PFSK-1 (cell line): Measurements from ENCODE around the gene TXNDC8.

ENCODE experiments used
- FOXP2 ChIP-seq: optimal IDR thresholded peaks from 2 replicates; pipeline ENCODE3; 2011; ENCODE audit warnings: borderline replicate concordance, control low read depth, inconsistent platforms; ENCODE audit not compliant: insufficient read depth; ENCODE audit errors: extremely low read length, extremely low read depth
- POLR2AphosphoS5 ChIP-seq: IDR thresholded peaks from 2 replicates; pipeline ENCODE4 v1.6.1; 2012; ENCODE audit warnings: low read depth, mild to moderate bottlenecking, control low read depth, low read length, moderate library complexity
- REST ChIP-seq, 2 experiments: IDR thresholded peaks; 2 replicates each; pipeline versions ENCODE4 v1.6.1 to v1.8.0; 2011 to 2012; ENCODE audit warnings: low read depth in 2 of 2, low read length in 2 of 2, control low read depth in 1 of 2, inconsistent platforms in 1 of 2, mild to moderate bottlenecking in 1 of 2, moderate library complexity in 1 of 2; ENCODE audit not compliant: insufficient read depth in 1 of 2
- SIN3A ChIP-seq: IDR thresholded peaks from 2 replicates; pipeline ENCODE4 v1.6.1; 2012; ENCODE audit warnings: mild to moderate bottlenecking, low read length, moderate library complexity, borderline replicate concordance; ENCODE audit not compliant: insufficient read depth
- TAF1 ChIP-seq: IDR thresholded peaks from 2 replicates; pipeline ENCODE4 v1.6.1; 2012; ENCODE audit warnings: low read length, control low read depth, borderline replicate concordance; ENCODE audit not compliant: insufficient read depth

TXNDC8 gene

GRCh38 chr9:110256380-110257096 is 81.1 kb downstream of the TXNDC8 start, which contains the start of gene TXN:
Gene TXN (minus strand): TSS chr9:110256507. CDS start chr9:110256435, 72 bp downstream.
- TF ChIP-seq REST (IDR thresholded peaks at IDR 0.05; ENCODE audit: insufficient read depth in 1 of 2, low read depth in 2 of 2, low read length in 2 of 2), result no peak
- TF ChIP-seq FOXP2, result no peak
- peak; percentile 84 for TF ChIP-seq POLR2AphosphoS5
- TF ChIP-seq SIN3A, result no peak
- peak; percentile 81; the same call in 1 of the 2 replicates for TF ChIP-seq TAF1

- no peak for TF ChIP-seq FOXP2
- no peak for TF ChIP-seq TAF1
- TF ChIP-seq REST (IDR thresholded peaks at IDR 0.05; ENCODE audit: insufficient read depth in 1 of 2, low read depth in 2 of 2, low read length in 2 of 2), result no peak
- TF ChIP-seq SIN3A, result no peak
- TF ChIP-seq POLR2AphosphoS5, result no peak
Observed at GRCh38 chr9:110255463-110256379, 81.9 kb downstream of the TXNDC8 start.

- TF ChIP-seq FOXP2 (no peak), TAF1 (no peak), REST (IDR thresholded peaks at IDR 0.05; ENCODE audit: insufficient read depth in 1 of 2, low read depth in 2 of 2, low read length in 2 of 2) (no peak), POLR2AphosphoS5 (no peak), SIN3A (no peak)
Observed at GRCh38 chr9:110255034-110255462, 82.6 kb downstream of the TXNDC8 start.

- TF ChIP-seq TAF1 (no peak), REST (IDR thresholded peaks at IDR 0.05; ENCODE audit: insufficient read depth in 1 of 2, low read depth in 2 of 2, low read length in 2 of 2) (no peak), POLR2AphosphoS5 (no peak), SIN3A (no peak), FOXP2 (no peak)
Observed at GRCh38 chr9:110254500-110254899, 83.2 kb downstream of the TXNDC8 start.
